DOHH2 (cell line): ENCODE data around the gene TFPT.

Experiments used
- EZH2phosphoT487 ChIP-seq: fragments of 200-600 bp; sonication (generic); IDR thresholded peaks from 2 replicates; pipeline ENCODE4 v1.6.1; 2017; ENCODE audit warnings: borderline replicate concordance, mild to moderate bottlenecking, antibody characterized with exemption, low read length, moderate library complexity, mixed read lengths
- TF ChIP-seq, protein P1 (sequence below): fragments of 200-600 bp; sonication (generic); IDR thresholded peaks from one replicate; pipeline ENCODE4 v1.5.1; 2014; ENCODE audit warnings: antibody characterized with exemption, mild to moderate bottlenecking, low read depth, low read length; ENCODE audit not compliant: poor library complexity, severe bottlenecking

DNA sequence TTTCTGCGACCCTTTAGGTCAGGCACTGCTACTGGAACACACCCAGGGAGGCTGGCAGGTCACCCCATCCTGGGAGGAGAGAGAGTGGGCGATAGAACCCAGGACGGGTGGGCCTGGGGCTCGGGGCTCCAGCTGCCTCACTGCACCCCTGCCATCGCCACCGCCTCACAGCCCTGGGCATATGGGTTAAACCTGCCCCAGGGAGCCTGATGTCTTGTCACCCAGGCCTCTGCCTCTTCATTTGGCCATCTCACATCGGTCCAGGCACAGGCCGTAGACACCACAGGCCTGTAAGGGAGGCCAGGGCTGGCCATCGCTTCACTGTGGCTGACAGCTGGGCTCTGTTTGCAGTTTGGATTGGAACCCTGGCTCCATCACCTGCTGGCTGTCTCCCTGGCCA, 10.3 kb upstream of the TFPT start:
- TF ChIP-seq, protein P1, sequence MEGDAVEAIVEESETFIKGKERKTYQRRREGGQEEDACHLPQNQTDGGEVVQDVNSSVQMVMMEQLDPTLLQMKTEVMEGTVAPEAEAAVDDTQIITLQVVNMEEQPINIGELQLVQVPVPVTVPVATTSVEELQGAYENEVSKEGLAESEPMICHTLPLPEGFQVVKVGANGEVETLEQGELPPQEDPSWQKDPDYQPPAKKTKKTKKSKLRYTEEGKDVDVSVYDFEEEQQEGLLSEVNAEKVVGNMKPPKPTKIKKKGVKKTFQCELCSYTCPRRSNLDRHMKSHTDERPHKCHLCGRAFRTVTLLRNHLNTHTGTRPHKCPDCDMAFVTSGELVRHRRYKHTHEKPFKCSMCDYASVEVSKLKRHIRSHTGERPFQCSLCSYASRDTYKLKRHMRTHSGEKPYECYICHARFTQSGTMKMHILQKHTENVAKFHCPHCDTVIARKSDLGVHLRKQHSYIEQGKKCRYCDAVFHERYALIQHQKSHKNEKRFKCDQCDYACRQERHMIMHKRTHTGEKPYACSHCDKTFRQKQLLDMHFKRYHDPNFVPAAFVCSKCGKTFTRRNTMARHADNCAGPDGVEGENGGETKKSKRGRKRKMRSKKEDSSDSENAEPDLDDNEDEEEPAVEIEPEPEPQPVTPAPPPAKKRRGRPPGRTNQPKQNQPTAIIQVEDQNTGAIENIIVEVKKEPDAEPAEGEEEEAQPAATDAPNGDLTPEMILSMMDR: no peak
- no peak for TF ChIP-seq EZH2phosphoT487
